Esophagus muscularis mucosa (tissue), 4 donors: Measurements from ENCODE around the gene EID2. TPM values are rescaled to one million over a fixed set of nuclear protein-coding genes. Genes with fewer than 3 reads are reported as not detected.

ENCODE experiments used
- DNase-seq: peaks from one replicate; pipeline ENCODE4 v3.0.0-alpha.2; 2017; ENCODE audit errors: extremely low spot score
- H3K27ac ChIP-seq, 4 donors: fragments of 200-600 bp; sonication (generic); replicated peaks in 1 of 4; 1 replicate in 3 of 4; 2 replicates in 1 of 4; pipeline ENCODE4 v1.5.1; 2016 to 2019; ENCODE audit warnings: mild to moderate bottlenecking in 1 of 4
- H3K27me3 ChIP-seq, 4 donors: fragments of 200-600 bp; sonication (generic); one replicate each; pipeline versions ENCODE4 v1.5.1 to v1.6.0; 2016 to 2019
- H3K36me3 ChIP-seq, 4 donors: fragments of 200-600 bp; sonication (generic); one replicate each; pipeline ENCODE4 v1.5.1; 2016 to 2019
- H3K4me1 ChIP-seq, 4 donors: fragments of 200-600 bp; sonication (generic); one replicate each; pipeline ENCODE4 v1.5.1; 2016 to 2019
- H3K4me3 ChIP-seq, 4 donors: fragments of 200-600 bp; sonication (generic); 1 replicate in 2 of 4; 2 replicates in 2 of 4; pipeline ENCODE4 v1.5.1; 2016 to 2019; ENCODE audit warnings: mild to moderate bottlenecking in 4 of 4, moderate library complexity in 1 of 4
- H3K9me3 ChIP-seq, 4 donors: fragments of 200-600 bp; sonication (generic); 1 replicate in 3 of 4; 2 replicates in 1 of 4; pipeline ENCODE4 v1.5.1; 2016 to 2019
- EP300 ChIP-seq: sonication (generic); formaldehyde crosslinking; IDR thresholded peaks from one replicate; pipeline ENCODE4 v1.6.1; 2017; ENCODE audit warnings: antibody characterized with exemption
- POLR2A ChIP-seq: fragments of 450-650 bp; IDR thresholded peaks from one replicate; pipeline ENCODE4 v1.6.1; 2017; ENCODE audit warnings: antibody characterized with exemption, moderate library complexity, mild to moderate bottlenecking, low read depth
- POLR2AphosphoS5 ChIP-seq, 2 donors: sonication (generic); formaldehyde crosslinking; IDR thresholded peaks; one replicate each; pipeline ENCODE4 v1.6.1; 2017; ENCODE audit warnings: antibody characterized with exemption in 2 of 2
- WGBS: methylation state at CpG from one replicate; pipeline ENCODE4 v1.1.5; 2018; 5-methylcytosine and 5-hydroxymethylcytosine counted together
- intact Hi-C: fragments of 100-400 bp; cut with DNase I; formaldehyde crosslinking; loops from one replicate; pipeline ENCODE4 v1.15.1; 2023
- total RNA-seq, 4 donors: library from RNA; depleted of rRNA; stranded (reverse); fragments of >200 nt; gene quantifications; one replicate each; pipeline versions ENCODE4 v1.1.0 to v1.2.1, GENCODE V29; 2016
- TF ChIP-seq, protein P1 (sequence below), 3 experiments: fragments of 200-600 bp in 2 of 3; fragments of 450-650 bp in 1 of 3; sonication (generic) in 2 of 3; IDR thresholded peaks; one replicate each; pipeline ENCODE4 v1.5.1; 2017 to 2019; ENCODE audit warnings: antibody characterized with exemption in 3 of 3, mild to moderate bottlenecking in 2 of 3, moderate library complexity in 1 of 3

The EID2 gene
- total RNA-seq, 4 donors from 2014 or later = 13.9 to 26.4 (median 18.9) TPM

DNA sequence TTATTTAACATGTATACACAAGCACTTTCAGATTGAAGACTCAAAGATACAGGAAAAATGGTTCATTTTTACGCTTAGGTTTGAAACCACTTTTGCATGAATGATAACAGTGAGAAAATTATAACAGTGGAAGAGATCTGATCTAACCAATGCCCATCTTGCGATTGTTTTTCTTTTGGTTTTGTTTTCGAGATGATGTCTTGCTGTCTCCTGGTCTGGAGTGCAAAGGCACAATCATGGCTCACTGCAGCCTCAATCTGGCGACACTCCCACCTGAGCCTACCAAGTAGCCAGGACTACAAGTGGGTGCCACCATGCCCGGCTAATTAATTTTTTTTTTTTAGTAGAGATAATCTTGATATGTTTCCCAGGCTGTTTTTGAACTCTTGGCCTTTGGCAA, 10.2 kb upstream of the EID2 start:
- Histone ChIP-seq H3K27ac (no peak overlapping the region), H3K36me3 (no peaks in the 10 kb centered on the region), H3K4me1 (no peaks in the 10 kb centered on the region), H3K9me3 (no peaks in the 10 kb centered on the region), H3K4me3 (no peak overlapping the region), H3K27me3 (peaks cover 0 to 42% (median 0%) of the 10 kb centered on the region in 4 donors)
- intact Hi-C loops = no loop called here
- 81% methylated on average over 5 of the region's 5 CpGs for WGBS
- TF ChIP-seq EP300 (no peak), POLR2AphosphoS5 (IDR thresholded peaks at IDR 0.05) (no peak), POLR2A (no peak)
- TF ChIP-seq, protein P1, sequence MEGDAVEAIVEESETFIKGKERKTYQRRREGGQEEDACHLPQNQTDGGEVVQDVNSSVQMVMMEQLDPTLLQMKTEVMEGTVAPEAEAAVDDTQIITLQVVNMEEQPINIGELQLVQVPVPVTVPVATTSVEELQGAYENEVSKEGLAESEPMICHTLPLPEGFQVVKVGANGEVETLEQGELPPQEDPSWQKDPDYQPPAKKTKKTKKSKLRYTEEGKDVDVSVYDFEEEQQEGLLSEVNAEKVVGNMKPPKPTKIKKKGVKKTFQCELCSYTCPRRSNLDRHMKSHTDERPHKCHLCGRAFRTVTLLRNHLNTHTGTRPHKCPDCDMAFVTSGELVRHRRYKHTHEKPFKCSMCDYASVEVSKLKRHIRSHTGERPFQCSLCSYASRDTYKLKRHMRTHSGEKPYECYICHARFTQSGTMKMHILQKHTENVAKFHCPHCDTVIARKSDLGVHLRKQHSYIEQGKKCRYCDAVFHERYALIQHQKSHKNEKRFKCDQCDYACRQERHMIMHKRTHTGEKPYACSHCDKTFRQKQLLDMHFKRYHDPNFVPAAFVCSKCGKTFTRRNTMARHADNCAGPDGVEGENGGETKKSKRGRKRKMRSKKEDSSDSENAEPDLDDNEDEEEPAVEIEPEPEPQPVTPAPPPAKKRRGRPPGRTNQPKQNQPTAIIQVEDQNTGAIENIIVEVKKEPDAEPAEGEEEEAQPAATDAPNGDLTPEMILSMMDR (IDR thresholded peaks at IDR 0.05) = no peak
- DNase-seq = peak; percentile 60

DNA sequence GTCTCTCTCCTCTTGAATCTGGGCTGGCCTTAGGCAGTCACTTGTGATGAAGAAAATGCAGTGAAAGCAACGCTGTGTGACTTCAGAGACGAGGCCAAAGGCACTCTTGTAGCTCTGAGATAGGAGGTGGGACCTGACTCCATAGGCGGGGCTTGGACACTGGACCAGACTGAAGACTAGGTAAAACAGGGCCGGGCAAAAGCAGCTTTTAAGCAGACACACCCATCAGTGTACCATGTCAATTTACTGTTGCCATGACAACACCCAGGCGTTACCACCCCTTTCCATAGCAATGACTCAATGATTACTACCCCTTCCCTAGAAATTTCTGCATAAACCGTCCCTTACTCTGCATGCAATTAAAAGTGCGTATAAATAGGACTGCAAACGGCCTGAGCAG, 6.6 kb upstream of the EID2 start:
- intact Hi-C loops = loop anchor here (10.0 kb wide), 1 partner anchor 298 kb away; the partner anchor contains the start of gene FBL
- no peaks in the 10 kb centered on the region for H3K36me3 ChIP-seq
- H3K9me3 ChIP-seq = no peaks in the 10 kb centered on the region
- no peaks in the 10 kb centered on the region for H3K4me1 ChIP-seq
- H3K4me3 ChIP-seq = no peak overlapping the region
- TF ChIP-seq EP300 (no peak), POLR2AphosphoS5 (IDR thresholded peaks at IDR 0.05) (no peak), POLR2A (no peak)
- TF ChIP-seq, protein P1 (IDR thresholded peaks at IDR 0.05) = no peak
- DNase-seq = no peak
- no peak overlapping the region for H3K27ac ChIP-seq
- WGBS = 54% methylated on average over 8 of the region's 8 CpGs
- H3K27me3 ChIP-seq = peaks cover 0 to 30% (median 0%) of the 10 kb centered on the region in 4 donors

DNA sequence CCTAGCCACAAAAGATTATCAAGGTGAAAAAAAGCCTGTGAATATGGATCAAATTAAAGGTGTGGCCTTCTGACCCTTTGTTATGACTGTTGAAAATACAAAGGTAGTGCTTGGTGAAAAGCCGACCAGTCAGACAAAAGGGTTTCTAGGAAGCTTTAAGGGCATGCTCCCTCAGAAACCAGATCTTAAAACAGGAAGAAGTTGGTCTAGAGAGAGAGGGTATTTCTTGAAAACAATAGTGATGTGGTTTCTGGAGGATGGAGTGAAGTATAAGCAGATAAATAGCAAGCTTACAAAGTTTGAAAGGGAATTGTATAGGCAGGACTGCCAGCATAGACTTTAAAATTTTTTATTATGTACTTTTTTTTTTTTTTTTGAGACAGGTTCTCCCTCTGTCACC, 5.0 kb upstream of the EID2 start:
- no peaks in the 10 kb centered on the region for H3K9me3 ChIP-seq
- H3K4me1 ChIP-seq = peaks cover 0 to 9% (median 6%) of the 10 kb centered on the region in 4 donors
- TF ChIP-seq, protein P1 (IDR thresholded peaks at IDR 0.05) = no peak
- TF ChIP-seq EP300 (no peak), POLR2AphosphoS5 (IDR thresholded peaks at IDR 0.05) (no peak), POLR2A (no peak)
- WGBS = 71% methylated on average over 1 of the region's 1 CpG
- intact Hi-C loops = loop anchor here (10.0 kb wide), 1 partner anchor 300 kb away; the partner anchor contains the start of gene FBL
- H3K27me3 ChIP-seq = peaks cover 0 to 29% (median 0%) of the 10 kb centered on the region in 4 donors
- H3K36me3 ChIP-seq = no peaks in the 10 kb centered on the region
- H3K27ac ChIP-seq = no peak overlapping the region
- DNase-seq = no peak
- H3K4me3 ChIP-seq = no peak overlapping the region

DNA sequence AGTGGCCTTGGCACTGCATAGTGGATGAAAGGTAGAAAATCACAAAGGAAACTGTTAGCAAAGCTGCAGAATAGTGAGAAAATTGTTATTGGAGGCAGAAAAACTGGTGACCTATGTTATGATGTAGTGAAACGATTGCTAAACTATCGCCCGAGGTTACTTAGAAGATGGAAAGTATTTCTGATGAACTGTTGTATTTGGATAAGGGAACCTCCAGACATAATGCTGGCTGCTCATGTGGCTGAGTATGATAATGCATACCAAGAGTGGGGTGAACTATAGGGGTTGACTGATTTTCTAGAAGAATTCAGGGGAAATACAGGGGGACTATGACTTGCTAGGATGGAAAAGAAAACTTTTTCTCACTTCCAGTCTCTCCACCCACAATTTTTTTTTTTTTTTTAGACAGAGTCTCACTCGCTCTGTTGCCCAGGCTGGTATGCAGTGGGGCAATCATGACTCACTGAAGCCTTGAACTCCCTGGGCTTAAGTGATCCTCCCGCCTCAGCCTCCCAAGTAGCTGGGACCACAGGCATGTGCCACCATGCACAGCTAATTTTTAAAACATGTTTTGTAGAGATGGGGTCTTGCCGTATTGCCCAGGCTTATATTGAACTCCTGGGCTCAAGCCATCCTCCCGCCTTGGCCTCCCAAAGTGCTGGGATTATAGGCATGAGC, 4.4 kb upstream of the EID2 start:
- Histone ChIP-seq H3K9me3 (no peaks in the 10 kb centered on the region), H3K4me3 (no peak overlapping the region), H3K27ac (no peak overlapping the region), H3K36me3 (no peaks in the 10 kb centered on the region), H3K4me1 (peaks cover 0 to 9% (median 6%) of the 10 kb centered on the region in 4 donors), H3K27me3 (peaks cover 0 to 29% (median 0%) of the 10 kb centered on the region in 4 donors)
- 88% methylated on average over 7 of the region's 7 CpGs for WGBS
- intact Hi-C loops = loop anchor here (10.0 kb wide), 1 partner anchor 300 kb away; the partner anchor contains the start of gene FBL
- TF ChIP-seq POLR2A (no peak), EP300 (no peak), POLR2AphosphoS5 (IDR thresholded peaks at IDR 0.05) (no peak)
- TF ChIP-seq, protein P1 (IDR thresholded peaks at IDR 0.05) = no peak
- no peak for DNase-seq
